CD4-positive, alpha-beta T cell treated with Interleukin-6 for 4 hours (primary cell): ENCODE measurements around the gene IAPP.
"Not testable (repeated sequence)": the region's sequence is repeated elsewhere in the genome, so short reads cannot be mapped to it uniquely, and the experiment has no call there.

Experiments
- DNase-seq: peaks from one replicate; pipeline ENCODE4 v3.0.0-alpha.2; 2020; ENCODE audit warnings: mixed read lengths

Gene IAPP

GRCh38 chr12:21372602-21373001, at the start of gene IAPP:
TSS of gene IAPP (plus strand) at chr12:21372902. CDS start at chr12:21373352, 450 bp downstream.
- DNase-seq: no peak

GRCh38 chr12:21323736-21324135, 49.0 kb upstream of the IAPP start:
- DNase-seq: no peak

- no peak for DNase-seq
Measured at GRCh38 chr12:21324551-21324950, 48.2 kb upstream of the IAPP start.

GRCh38 chr12:21328578-21328977, 44.1 kb upstream of the IAPP start:
- no peak for DNase-seq

- DNase-seq: no peak
Measured at GRCh38 chr12:21330682-21331253, 41.9 kb upstream of the IAPP start.

GRCh38 chr12:21334771-21335325, 37.9 kb upstream of the IAPP start, which contains the start of gene SLCO1A2:
TSS of gene SLCO1A2 (minus strand) at chr12:21334917. CDS start at chr12:21334647, 270 bp downstream.
- DNase-seq: no peak

- no peak for DNase-seq
Measured at GRCh38 chr12:21336656-21337055, 36.0 kb upstream of the IAPP start.

- no peak for DNase-seq
Measured at GRCh38 chr12:21337453-21337852, 35.2 kb upstream of the IAPP start.

- DNase-seq: no peak
Measured at GRCh38 chr12:21337959-21338744, 34.5 kb upstream of the IAPP start.

- no peak for DNase-seq
Measured at GRCh38 chr12:21339921-21340320, 32.8 kb upstream of the IAPP start.

GRCh38 chr12:21340403-21340802, 32.3 kb upstream of the IAPP start:
- no peak for DNase-seq

GRCh38 chr12:21341769-21342168, 30.9 kb upstream of the IAPP start:
- DNase-seq: no peak

GRCh38 chr12:21343636-21344035, 29.1 kb upstream of the IAPP start:
- DNase-seq: no peak

GRCh38 chr12:21346542-21347205, 26.0 kb upstream of the IAPP start:
- DNase-seq: no peak

GRCh38 chr12:21350975-21351374, 21.7 kb upstream of the IAPP start:
- DNase-seq: no peak

GRCh38 chr12:21353487-21353886, 19.2 kb upstream of the IAPP start:
- DNase-seq: no peak

- DNase-seq: no peak
Measured at GRCh38 chr12:21353948-21354347, 18.8 kb upstream of the IAPP start.

- no peak for DNase-seq
Measured at GRCh38 chr12:21354641-21355040, 18.1 kb upstream of the IAPP start.

- not testable (repeated sequence) for DNase-seq
Measured at GRCh38 chr12:21360632-21361031, 12.1 kb upstream of the IAPP start.

- no peak for DNase-seq
Measured at GRCh38 chr12:21369141-21369980, 3.3 kb upstream of the IAPP start.

- peak; percentile 1 for DNase-seq
Measured at GRCh38 chr12:21370845-21371449, 1.8 kb upstream of the IAPP start.

- DNase-seq: no peak
Measured at GRCh38 chr12:21379218-21379617, 6.5 kb downstream of the IAPP start.
